ENCODE data around the gene ATG14. TPM values are rescaled to one million over a fixed set of nuclear protein-coding genes. Genes with fewer than 3 reads are reported as not detected.

ATG14 gene
- total and polyA plus RNA-seq, 2 donors (not counting 1 experiment from before 2014, with no cell fraction given): 7.2 to 15.5 TPM

GRCh38 chr14:55441286-55441685 is 29.7 kb upstream of the ATG14 start:
- Mint-ChIP-seq H3K4me1 (no peaks in the 10 kb centered on the region), H3K9me3 (ENCODE audit: insufficient read depth) (no peaks in the 10 kb centered on the region), H3K27ac (no peak overlapping the region), H3K27me3 (peaks cover 20% of the 10 kb centered on the region), H3K4me3 (no peak overlapping the region)
- intact Hi-C loops (cut with micrococcal nuclease): no loop called here
- Histone ChIP-seq H3K27me3 (replicated peaks in 1 of 4; ENCODE audit: control extremely low read depth in 1 of 4, control insufficient read depth in 3 of 4, insufficient read depth in 4 of 4, low read length in 3 of 4) (peaks cover 0 to 8% (median 0%) of the 10 kb centered on the region in 4 experiments), H3K9ac (ENCODE audit: low read length) (no peak overlapping the region), H3K79me2 (ENCODE audit: control insufficient read depth, insufficient read depth, low read length) (no peaks in the 10 kb centered on the region), H3K4me2 (replicated peaks; ENCODE audit: low read depth, low read length, poor library complexity, severe bottlenecking) (no peak overlapping the region), H3K4me3 (ENCODE audit: control extremely low read depth in 1 of 5, extremely low read depth in 1 of 5, insufficient read depth in 1 of 5, low read depth in 2 of 5, low read length in 4 of 5) (no peak overlapping the region), H3K36me3 (replicated peaks in 1 of 2; ENCODE audit: control extremely low read depth in 1 of 2, control insufficient read depth in 1 of 2, extremely low read depth in 1 of 2, insufficient read depth in 2 of 2, low read length in 1 of 2) (no peaks in the 10 kb centered on the region), H3K27ac (ENCODE audit: low read length in 2 of 2) (no peak overlapping the region), H3K4me1 (ENCODE audit: control insufficient read depth in 2 of 2, insufficient read depth in 2 of 2, low read length in 2 of 2) (no peaks in the 10 kb centered on the region), H4K20me1 (ENCODE audit: control insufficient read depth, insufficient read depth, low read length, poor library complexity, severe bottlenecking) (no peaks in the 10 kb centered on the region), H2AFZ (ENCODE audit: insufficient read depth, low read depth, low read length, poor library complexity, severe bottlenecking) (no peak overlapping the region), H3K9me3 (ENCODE audit: control extremely low read depth in 1 of 3, control insufficient read depth in 2 of 3, insufficient read depth in 1 of 3, low read length in 2 of 3) (peaks cover 0 to 4% (median 0%) of the 10 kb centered on the region in 3 donors)
- WGBS (ENCODE audit: insufficient coverage): 80% methylated on average over 1 of the region's 9 CpGs
- DNase-seq: no peak
- CTCF ChIA-PET: interaction anchor here (1.6 to 2.5 kb wide), 2 partner anchors 10 to 1033 kb away, joined by 4 to 11 read pairs; no protein-coding TSS in a partner anchor
- TF ChIP-seq CTCF (IDR thresholded peaks at IDR 0.05): no peak
- no peak for TF ChIP-seq EZH2 (IDR thresholded peaks at IDR 0.05; ENCODE audit: borderline replicate concordance, insufficient read depth, low read depth, low read length, poor library complexity, severe bottlenecking)
- POLR2A ChIA-PET: no interaction called here
- ATAC-seq (ENCODE audit: low read depth): no peak

- Histone ChIP-seq H3K36me3 (replicated peaks in 1 of 2; ENCODE audit: control extremely low read depth in 1 of 2, control insufficient read depth in 1 of 2, extremely low read depth in 1 of 2, insufficient read depth in 2 of 2, low read length in 1 of 2) (no peaks in the 10 kb centered on the region), H3K4me3 (ENCODE audit: control extremely low read depth in 1 of 5, extremely low read depth in 1 of 5, insufficient read depth in 1 of 5, low read depth in 2 of 5, low read length in 4 of 5) (no peak within 1 kb of the TSS), H3K27ac (ENCODE audit: low read length in 2 of 2) (no peak within 1 kb of the TSS), H3K79me2 (ENCODE audit: control insufficient read depth, insufficient read depth, low read length) (no peaks in the 10 kb centered on the region), H3K4me2 (replicated peaks; ENCODE audit: low read depth, low read length, poor library complexity, severe bottlenecking) (no peak within 1 kb of the TSS), H3K9me3 (ENCODE audit: control extremely low read depth in 1 of 3, control insufficient read depth in 2 of 3, insufficient read depth in 1 of 3, low read length in 2 of 3) (peaks cover 0 to 4% (median 0%) of the 10 kb centered on the region in 3 donors), H3K4me1 (ENCODE audit: control insufficient read depth in 2 of 2, insufficient read depth in 2 of 2, low read length in 2 of 2) (no peaks in the 10 kb centered on the region), H2AFZ (ENCODE audit: insufficient read depth, low read depth, low read length, poor library complexity, severe bottlenecking) (no peak within 1 kb of the TSS), H3K9ac (ENCODE audit: low read length) (no peak within 1 kb of the TSS), H3K27me3 (replicated peaks in 1 of 4; ENCODE audit: control extremely low read depth in 1 of 4, control insufficient read depth in 3 of 4, insufficient read depth in 4 of 4, low read length in 3 of 4) (peaks cover 0 to 8% (median 0%) of the 10 kb centered on the region in 4 experiments), H4K20me1 (ENCODE audit: control insufficient read depth, insufficient read depth, low read length, poor library complexity, severe bottlenecking) (no peaks in the 10 kb centered on the region)
- Mint-ChIP-seq H3K9me3 (ENCODE audit: insufficient read depth) (no peaks in the 10 kb centered on the region), H3K4me1 (no peaks in the 10 kb centered on the region), H3K4me3 (no peak within 1 kb of the TSS), H3K27ac (no peak within 1 kb of the TSS), H3K27me3 (peaks cover 23% of the 10 kb centered on the region)
- POLR2A ChIA-PET: no interaction called here
- ATAC-seq (ENCODE audit: low read depth): no peak
- CTCF ChIA-PET: interaction anchor here (0.7 to 2.5 kb wide), 3 partner anchors 13 to 1034 kb away, joined by 3 to 11 read pairs (median 3); no protein-coding TSS in a partner anchor
- TF ChIP-seq CTCF (IDR thresholded peaks at IDR 0.05) (no peak), EZH2 (IDR thresholded peaks at IDR 0.05; ENCODE audit: borderline replicate concordance, insufficient read depth, low read depth, low read length, poor library complexity, severe bottlenecking) (no peak)
- intact Hi-C loops (cut with micrococcal nuclease): no loop called here
- no peak for DNase-seq
- 51% methylated on average over 29 of the region's 29 CpGs for WGBS (ENCODE audit: insufficient coverage)
Measured at GRCh38 chr14:55440385-55440784, 28.8 kb upstream of the ATG14 start, which contains the start of gene TBPL2. Gene TBPL2 (minus strand): TSS chr14:55440616. CDS start chr14:55440449, 167 bp downstream.
